MM.1S (cell line): ENCODE results near the gene MYBPC2.

Source experiments
- DNase-seq: peaks from one replicate; pipeline ENCODE4 v3.0.0-alpha.2; 2015
- H2AFZ ChIP-seq: fragments of 300-600 bp; sonication (generic); 2 replicates; pipeline ENCODE4 v1.6.0; 2016; ENCODE audit warnings: antibody characterized with exemption, low read length
- H3F3A ChIP-seq: fragments of 300-600 bp; sonication (generic); 2 replicates; pipeline ENCODE4 v1.6.1; 2016; ENCODE audit warnings: mild to moderate bottlenecking, antibody characterized with exemption, low read length, moderate library complexity, mixed read lengths; ENCODE audit not compliant: insufficient read depth
- H3K27ac ChIP-seq: fragments of 300-600 bp; sonication (generic); 2 replicates; pipeline ENCODE4 v1.5.1; 2016; ENCODE audit warnings: mild to moderate bottlenecking, low read length
- H3K27me3 ChIP-seq: fragments of 300-600 bp; sonication (generic); replicated peaks from 2 replicates; pipeline ENCODE4 v1.6.0; 2016; ENCODE audit warnings: low read length; ENCODE audit not compliant: insufficient read depth
- H3K36me3 ChIP-seq: fragments of 300-600 bp; sonication (generic); replicated peaks from 2 replicates; pipeline ENCODE4 v1.6.1; 2016; ENCODE audit warnings: mild to moderate bottlenecking, low read length, mixed read lengths; ENCODE audit not compliant: insufficient read depth
- H3K4me1 ChIP-seq: fragments of 300-600 bp; sonication (generic); 2 replicates; pipeline ENCODE4 v1.6.1; 2016; ENCODE audit warnings: low read length, mixed read lengths
- H3K4me2 ChIP-seq: fragments of 300-600 bp; sonication (generic); 2 replicates; pipeline ENCODE4 v1.6.0; 2016; ENCODE audit warnings: low read depth, low read length
- H3K4me3 ChIP-seq: fragments of 300-600 bp; sonication (generic); 2 replicates; pipeline ENCODE4 v1.5.1; 2016; ENCODE audit warnings: low read length, mixed read lengths
- H3K79me2 ChIP-seq: fragments of 300-600 bp; sonication (generic); 2 replicates; pipeline ENCODE4 v1.6.1; 2016; ENCODE audit warnings: mixed run types, low read length, mixed read lengths
- H3K9ac ChIP-seq: fragments of 300-600 bp; sonication (generic); 2 replicates; pipeline ENCODE4 v1.6.1; 2016; ENCODE audit warnings: low read length, mixed read lengths
- H3K9me2 ChIP-seq: fragments of 300-600 bp; sonication (generic); replicated peaks from 2 replicates; pipeline ENCODE4 v1.6.1; 2016; ENCODE audit warnings: mild to moderate bottlenecking, low read length, mixed read lengths; ENCODE audit not compliant: insufficient read depth
- H3K9me3 ChIP-seq: fragments of 300-600 bp; sonication (generic); replicated peaks from 2 replicates; pipeline ENCODE4 v1.6.1; 2016; ENCODE audit warnings: mild to moderate bottlenecking, low read length, mixed read lengths; ENCODE audit not compliant: insufficient read depth
- H4K20me1 ChIP-seq: fragments of 300-600 bp; sonication (generic); 2 replicates; pipeline ENCODE4 v1.6.1; 2016; ENCODE audit warnings: mild to moderate bottlenecking, low read length, moderate library complexity, mixed read lengths; ENCODE audit not compliant: insufficient read depth
- CTCF ChIP-seq: fragments of 300-600 bp; sonication (generic); IDR thresholded peaks from 2 replicates; pipeline ENCODE4 v1.5.1; 2016; ENCODE audit warnings: antibody characterized with exemption, low read length, mixed read lengths
- EZH2 ChIP-seq: fragments of 300-600 bp; sonication (generic); optimal IDR thresholded peaks from 2 replicates; pipeline ENCODE3; 2017; ENCODE audit warnings: low read depth, mild to moderate bottlenecking, antibody characterized with exemption, low read length, mixed read lengths
- EZH2phosphoT487 ChIP-seq: fragments of 300-600 bp; sonication (generic); IDR thresholded peaks from 2 replicates; pipeline ENCODE4 v1.6.1; 2018; ENCODE audit warnings: antibody characterized with exemption, low read length

The MYBPC2 gene

DNA sequence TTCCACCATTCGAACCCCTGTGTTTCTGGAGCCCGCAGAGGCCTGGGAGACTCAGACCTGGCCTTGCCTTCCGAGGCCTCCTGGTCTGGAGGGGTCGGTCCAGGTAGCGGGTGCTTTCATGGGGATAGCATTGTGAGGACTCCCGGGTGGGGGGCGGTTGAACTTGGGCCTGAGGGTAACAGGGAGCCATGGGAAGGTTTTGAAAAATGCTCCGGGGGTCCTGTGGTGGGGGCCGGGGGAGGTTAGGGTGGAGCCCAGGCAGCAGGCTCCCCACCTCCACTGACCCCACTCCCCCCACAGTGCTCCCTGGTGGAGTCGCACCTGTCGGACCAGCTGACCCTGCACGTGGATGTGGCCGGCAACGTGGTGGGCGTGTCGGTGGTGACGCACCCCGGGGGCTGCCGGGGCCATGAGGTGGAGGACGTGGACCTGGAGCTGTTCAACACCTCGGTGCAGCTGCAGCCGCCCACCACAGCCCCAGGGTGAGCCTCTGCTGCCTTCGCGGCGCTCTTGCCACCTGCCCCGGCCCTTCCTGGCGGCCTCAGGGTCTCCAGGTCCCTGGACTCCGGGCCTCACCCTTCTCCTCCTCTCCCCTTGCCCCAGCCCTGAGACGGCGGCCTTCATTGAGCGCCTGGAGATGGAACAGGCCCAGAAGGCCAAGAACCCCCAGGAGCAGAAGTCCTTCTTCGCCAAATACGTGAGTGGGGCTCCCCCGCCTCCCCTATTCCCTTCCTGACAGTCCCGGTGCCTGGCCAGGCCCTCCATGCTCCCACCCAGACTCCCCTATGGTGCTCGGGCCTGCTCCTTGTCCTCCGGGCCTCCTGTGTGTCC is 47.8 kb downstream of the MYBPC2 start:
- TF ChIP-seq EZH2phosphoT487, result no peak
- TF ChIP-seq CTCF, result no peak
- DNase-seq, result no peak
- H3K9me3 ChIP-seq, result no peaks in the 10 kb centered on the region
- H3K79me2 ChIP-seq, result peaks cover 31% of the 10 kb centered on the region
- no peak overlapping the region for H3K4me2 ChIP-seq
- H3K9me2 ChIP-seq, result no peaks in the 10 kb centered on the region
- H3K27ac ChIP-seq, result no peak overlapping the region
- H3K4me1 ChIP-seq, result no peaks in the 10 kb centered on the region
- H3K27me3 ChIP-seq, result no peaks in the 10 kb centered on the region
- peaks cover 5% of the 10 kb centered on the region; the same call in 1 of the 2 replicates for H3F3A ChIP-seq
- no peak overlapping the region for H2AFZ ChIP-seq
- peaks cover 3% of the 10 kb centered on the region; the same call in 1 of the 2 replicates for H4K20me1 ChIP-seq
- H3K9ac ChIP-seq, result no peak overlapping the region
- 0 out of 2 replicates have a peak, but pooled peaks cover 5% of the 10 kb centered on the region for H3K36me3 ChIP-seq
- no peak overlapping the region for H3K4me3 ChIP-seq

DNA sequence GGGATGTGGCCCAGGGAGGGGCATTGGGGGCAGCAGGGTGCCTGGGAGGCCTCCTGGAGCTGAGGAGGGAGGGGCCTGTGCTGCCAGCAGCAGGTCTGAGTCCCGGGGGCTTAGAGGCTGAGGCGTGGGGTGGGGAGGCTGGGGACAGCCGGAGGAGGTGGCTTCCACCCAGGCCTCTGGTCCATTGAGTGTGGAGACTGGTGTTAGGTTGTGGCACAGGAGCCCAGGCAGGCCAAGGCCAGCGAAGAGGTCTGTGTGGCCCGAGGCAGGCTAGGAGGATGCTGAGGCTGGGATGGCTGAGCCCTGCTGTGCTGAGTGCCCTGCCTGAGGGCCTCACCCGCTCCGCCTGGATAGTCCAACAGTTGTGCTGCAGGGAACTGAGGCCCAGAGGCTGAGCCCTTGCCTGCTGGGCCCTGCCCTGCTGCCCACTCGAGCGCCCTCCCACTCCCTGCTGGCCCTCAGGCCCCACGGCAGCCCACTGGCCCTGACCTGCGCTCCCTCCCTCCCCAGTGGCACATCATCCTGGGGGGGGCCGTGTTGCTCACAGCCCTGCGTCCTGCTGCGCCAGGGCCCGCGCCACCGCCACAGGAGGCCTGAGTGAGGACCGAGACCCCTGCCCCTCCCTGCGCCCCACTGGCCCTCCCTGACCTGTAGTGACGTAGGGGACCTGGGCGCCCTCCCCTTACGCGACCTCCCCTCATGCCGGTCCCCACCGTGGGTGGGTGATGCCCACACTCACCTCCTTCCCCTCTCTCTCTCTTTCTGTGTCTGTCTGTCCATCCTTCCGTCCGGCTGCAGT is 48.9 kb downstream of the MYBPC2 start:
- Histone ChIP-seq H3K4me3 (no peak overlapping the region), H3K79me2 (peaks cover 31% of the 10 kb centered on the region), H3F3A (peaks cover 3% of the 10 kb centered on the region; the same call in 1 of the 2 replicates), H3K4me2 (no peak overlapping the region), H2AFZ (no peak overlapping the region), H3K27me3 (no peaks in the 10 kb centered on the region), H3K27ac (no peak overlapping the region), H3K9me3 (no peaks in the 10 kb centered on the region), H3K9ac (no peak overlapping the region), H3K9me2 (no peaks in the 10 kb centered on the region), H3K36me3 (0 out of 2 replicates have a peak, but pooled peaks cover 5% of the 10 kb centered on the region), H3K4me1 (no peaks in the 10 kb centered on the region), H4K20me1 (peaks cover 3% of the 10 kb centered on the region; the same call in 1 of the 2 replicates)
- no peak for DNase-seq
- TF ChIP-seq EZH2phosphoT487, result no peak
- no peak for TF ChIP-seq EZH2
- no peak for TF ChIP-seq CTCF

GRCh38 chr19:50482271-50482855 is 49.7 kb downstream of the MYBPC2 start:
- Histone ChIP-seq H3K27me3 (no peaks in the 10 kb centered on the region), H2AFZ (no peak overlapping the region), H3K27ac (no peak overlapping the region), H4K20me1 (peaks cover 3% of the 10 kb centered on the region; the same call in 1 of the 2 replicates), H3K9me3 (no peaks in the 10 kb centered on the region), H3K4me2 (no peak overlapping the region), H3K4me1 (no peaks in the 10 kb centered on the region), H3K79me2 (peaks cover 23% of the 10 kb centered on the region), H3K9me2 (no peaks in the 10 kb centered on the region), H3K36me3 (0 out of 2 replicates have a peak, but pooled peaks cover 5% of the 10 kb centered on the region), H3K4me3 (no peak overlapping the region), H3K9ac (no peak overlapping the region), H3F3A (no peaks in the 10 kb centered on the region)
- no peak for TF ChIP-seq EZH2
- TF ChIP-seq CTCF, result no peak
- no peak for TF ChIP-seq EZH2phosphoT487
- DNase-seq, result no peak
